Measurements from ENCODE around the gene CYP4F8. TPM values are rescaled to one million over a fixed set of nuclear protein-coding genes. Genes with fewer than 3 reads are reported as not detected.
A peak's percentile ranks its signal among the peaks of the same experiment; 100 is the strongest.

The CYP4F8 gene
- total RNA-seq, 1 experiment from 2014 or later, result not detected

GRCh38 chr19:15672580-15673175 is 57.7 kb downstream of the CYP4F8 start, which contains the start of gene CYP4F12:
Gene CYP4F12, plus strand, starts transcription at chr19:15673087. Its CDS starts 443 bp downstream, at chr19:15673530.
- DNase-seq (ENCODE audit: low read depth, low spot score) (no peak), ATAC-seq (peak; percentile 80)
- ChIA-PET CTCF (no interaction called here), POLR2A (no interaction called here)
- H3K27ac ChIP-seq (ENCODE audit: low read length), result no peak within 1 kb of the TSS
- H3K36me3 ChIP-seq (ENCODE audit: control insufficient read depth, insufficient read depth, low read length), result no peaks in the 10 kb centered on the region
- no peaks in the 10 kb centered on the region for H3K4me1 ChIP-seq (ENCODE audit: control insufficient read depth, insufficient read depth, low read length)
- in situ Hi-C loops (cut with HindIII; ENCODE audit: low pct_unique_long_range_greater_than_20kb, low sequenced_read_pairs), result no loop called here
- H3K27me3 ChIP-seq (ENCODE audit: control insufficient read depth, insufficient read depth, low read length), result no peaks in the 10 kb centered on the region
- BruUV-seq (replicated peaks), result no TSS peak
- TF ChIP-seq SIN3A (IDR thresholded peaks at IDR 0.05; ENCODE audit: borderline replicate concordance, insufficient read depth, low read depth, low read length), result no peak
- no peak within 1 kb of the TSS for H3K4me3 ChIP-seq (ENCODE audit: low read depth in 2 of 2, low read length in 2 of 2)
- intact Hi-C loops (cut with micrococcal nuclease; ENCODE audit: unreplicated experiment), result no loop called here
- H3K9me3 ChIP-seq (ENCODE audit: control insufficient read depth, insufficient read depth, low read depth, low read length), result no peaks in the 10 kb centered on the region

- ChIA-PET CTCF (no interaction called here), POLR2A (no interaction called here)
- intact Hi-C loops (cut with micrococcal nuclease; ENCODE audit: unreplicated experiment), result no loop called here
- in situ Hi-C loops (cut with HindIII; ENCODE audit: low pct_unique_long_range_greater_than_20kb, low sequenced_read_pairs), result no loop called here
- Histone ChIP-seq H3K36me3 (ENCODE audit: control insufficient read depth, insufficient read depth, low read length) (no peaks in the 10 kb centered on the region), H3K27me3 (ENCODE audit: control insufficient read depth, insufficient read depth, low read length) (no peaks in the 10 kb centered on the region), H3K4me3 (ENCODE audit: low read depth in 2 of 2, low read length in 2 of 2) (no peak overlapping the region), H3K9me3 (ENCODE audit: control insufficient read depth, insufficient read depth, low read depth, low read length) (no peaks in the 10 kb centered on the region), H3K27ac (ENCODE audit: low read length) (no peak overlapping the region), H3K4me1 (ENCODE audit: control insufficient read depth, insufficient read depth, low read length) (no peaks in the 10 kb centered on the region)
- no peak for DNase-seq (ENCODE audit: low read depth, low spot score)
- BruUV-seq (replicated peaks), result no TSS peak
- ATAC-seq, result peak; percentile 73
- no peak for TF ChIP-seq SIN3A (IDR thresholded peaks at IDR 0.05; ENCODE audit: borderline replicate concordance, insufficient read depth, low read depth, low read length)
- TF ChIP-seq, protein P1, sequence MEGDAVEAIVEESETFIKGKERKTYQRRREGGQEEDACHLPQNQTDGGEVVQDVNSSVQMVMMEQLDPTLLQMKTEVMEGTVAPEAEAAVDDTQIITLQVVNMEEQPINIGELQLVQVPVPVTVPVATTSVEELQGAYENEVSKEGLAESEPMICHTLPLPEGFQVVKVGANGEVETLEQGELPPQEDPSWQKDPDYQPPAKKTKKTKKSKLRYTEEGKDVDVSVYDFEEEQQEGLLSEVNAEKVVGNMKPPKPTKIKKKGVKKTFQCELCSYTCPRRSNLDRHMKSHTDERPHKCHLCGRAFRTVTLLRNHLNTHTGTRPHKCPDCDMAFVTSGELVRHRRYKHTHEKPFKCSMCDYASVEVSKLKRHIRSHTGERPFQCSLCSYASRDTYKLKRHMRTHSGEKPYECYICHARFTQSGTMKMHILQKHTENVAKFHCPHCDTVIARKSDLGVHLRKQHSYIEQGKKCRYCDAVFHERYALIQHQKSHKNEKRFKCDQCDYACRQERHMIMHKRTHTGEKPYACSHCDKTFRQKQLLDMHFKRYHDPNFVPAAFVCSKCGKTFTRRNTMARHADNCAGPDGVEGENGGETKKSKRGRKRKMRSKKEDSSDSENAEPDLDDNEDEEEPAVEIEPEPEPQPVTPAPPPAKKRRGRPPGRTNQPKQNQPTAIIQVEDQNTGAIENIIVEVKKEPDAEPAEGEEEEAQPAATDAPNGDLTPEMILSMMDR (IDR thresholded peaks at IDR 0.05), result no peak
- no peak for TF ChIP-seq TCF7L2 (IDR thresholded peaks at IDR 0.05; ENCODE audit: low read depth, low read length)
- no peak for TF ChIP-seq POLR2AphosphoS5 (IDR thresholded peaks at IDR 0.05; ENCODE audit: low read depth, low read length)
- TF ChIP-seq, protein P2, sequence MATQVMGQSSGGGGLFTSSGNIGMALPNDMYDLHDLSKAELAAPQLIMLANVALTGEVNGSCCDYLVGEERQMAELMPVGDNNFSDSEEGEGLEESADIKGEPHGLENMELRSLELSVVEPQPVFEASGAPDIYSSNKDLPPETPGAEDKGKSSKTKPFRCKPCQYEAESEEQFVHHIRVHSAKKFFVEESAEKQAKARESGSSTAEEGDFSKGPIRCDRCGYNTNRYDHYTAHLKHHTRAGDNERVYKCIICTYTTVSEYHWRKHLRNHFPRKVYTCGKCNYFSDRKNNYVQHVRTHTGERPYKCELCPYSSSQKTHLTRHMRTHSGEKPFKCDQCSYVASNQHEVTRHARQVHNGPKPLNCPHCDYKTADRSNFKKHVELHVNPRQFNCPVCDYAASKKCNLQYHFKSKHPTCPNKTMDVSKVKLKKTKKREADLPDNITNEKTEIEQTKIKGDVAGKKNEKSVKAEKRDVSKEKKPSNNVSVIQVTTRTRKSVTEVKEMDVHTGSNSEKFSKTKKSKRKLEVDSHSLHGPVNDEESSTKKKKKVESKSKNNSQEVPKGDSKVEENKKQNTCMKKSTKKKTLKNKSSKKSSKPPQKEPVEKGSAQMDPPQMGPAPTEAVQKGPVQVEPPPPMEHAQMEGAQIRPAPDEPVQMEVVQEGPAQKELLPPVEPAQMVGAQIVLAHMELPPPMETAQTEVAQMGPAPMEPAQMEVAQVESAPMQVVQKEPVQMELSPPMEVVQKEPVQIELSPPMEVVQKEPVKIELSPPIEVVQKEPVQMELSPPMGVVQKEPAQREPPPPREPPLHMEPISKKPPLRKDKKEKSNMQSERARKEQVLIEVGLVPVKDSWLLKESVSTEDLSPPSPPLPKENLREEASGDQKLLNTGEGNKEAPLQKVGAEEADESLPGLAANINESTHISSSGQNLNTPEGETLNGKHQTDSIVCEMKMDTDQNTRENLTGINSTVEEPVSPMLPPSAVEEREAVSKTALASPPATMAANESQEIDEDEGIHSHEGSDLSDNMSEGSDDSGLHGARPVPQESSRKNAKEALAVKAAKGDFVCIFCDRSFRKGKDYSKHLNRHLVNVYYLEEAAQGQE (IDR thresholded peaks at IDR 0.05; ENCODE audit: insufficient read depth in 1 of 2, low read depth in 2 of 2, low read length in 1 of 2), result no peak
Measured at GRCh38 chr19:15673176-15673654, 58.2 kb downstream of the CYP4F8 start.

GRCh38 chr19:15675560-15675959 is 60.5 kb downstream of the CYP4F8 start:
- Histone ChIP-seq H3K27ac (ENCODE audit: low read length) (no peak overlapping the region), H3K27me3 (ENCODE audit: control insufficient read depth, insufficient read depth, low read length) (no peaks in the 10 kb centered on the region), H3K4me3 (ENCODE audit: low read depth in 2 of 2, low read length in 2 of 2) (no peak overlapping the region), H3K4me1 (ENCODE audit: control insufficient read depth, insufficient read depth, low read length) (no peaks in the 10 kb centered on the region), H3K9me3 (ENCODE audit: control insufficient read depth, insufficient read depth, low read depth, low read length) (no peaks in the 10 kb centered on the region), H3K36me3 (ENCODE audit: control insufficient read depth, insufficient read depth, low read length) (no peaks in the 10 kb centered on the region)
- in situ Hi-C loops (cut with HindIII; ENCODE audit: low pct_unique_long_range_greater_than_20kb, low sequenced_read_pairs) (no loop called here), intact Hi-C loops (cut with micrococcal nuclease; ENCODE audit: unreplicated experiment) (no loop called here)
- TF ChIP-seq, protein P1 (IDR thresholded peaks at IDR 0.05), result no peak
- TF ChIP-seq SIN3A (IDR thresholded peaks at IDR 0.05; ENCODE audit: borderline replicate concordance, insufficient read depth, low read depth, low read length), result no peak
- POLR2A ChIA-PET, result no interaction called here
- DNase-seq (ENCODE audit: low read depth, low spot score) (no peak), ATAC-seq (no peak)
- no TSS peak for BruUV-seq (replicated peaks)
- CTCF ChIA-PET, result no interaction called here
